ENCODE measurements around the gene KCNJ5. TPM values are rescaled to one million over a fixed set of nuclear protein-coding genes. Genes with fewer than 3 reads are reported as not detected.

The KCNJ5 gene
- total and polyA plus RNA-seq, 2 of the 4 experiments (the other 2 are of a cell fraction) = 0.07 to 0.18 TPM

DNA sequence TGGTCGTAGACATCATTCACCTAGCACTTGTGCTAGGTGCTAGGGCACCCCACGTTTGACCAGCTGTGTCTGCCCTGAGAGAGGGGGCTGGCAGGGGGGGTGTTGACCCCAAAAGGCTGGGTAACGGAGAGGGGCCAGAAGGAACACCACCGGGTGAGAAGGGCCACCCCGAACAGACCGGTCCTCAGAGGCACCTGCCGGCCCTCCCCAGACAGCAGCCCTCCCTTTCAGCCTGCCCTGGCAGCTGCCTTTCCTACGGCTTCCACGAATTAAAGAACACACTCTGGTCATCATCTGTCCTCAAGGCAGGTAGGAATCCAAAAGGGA is 977 bp upstream of the KCNJ5 start:
- no TSS peak for BruUV-seq (replicated peaks)
- Histone ChIP-seq H3K14ac (replicated peaks; ENCODE audit: low read depth, low read length) (no peak overlapping the region), H2BK15ac (ENCODE audit: low read depth, low read length) (no peak overlapping the region), H3K56ac (ENCODE audit: extremely low read depth, insufficient read depth, low read length) (no peak overlapping the region), H2AK5ac (ENCODE audit: low read depth, low read length) (no peak overlapping the region), H3K27ac (ENCODE audit: insufficient read depth, low read length) (no peak overlapping the region), H3K36me3 (ENCODE audit: control insufficient read depth, insufficient read depth, low read length) (no peaks in the 10 kb centered on the region), H3K9ac (ENCODE audit: low read depth, low read length) (no peak overlapping the region), H4K20me1 (ENCODE audit: insufficient read depth, low read length) (no peaks in the 10 kb centered on the region), H3K9me1 (ENCODE audit: insufficient read depth, low read length) (no peaks in the 10 kb centered on the region), H3K18ac (ENCODE audit: low read depth, low read length) (no peak overlapping the region), H2BK5ac (ENCODE audit: low read depth, low read length, poor library complexity, severe bottlenecking) (no peak overlapping the region), H3K9me3 (ENCODE audit: control insufficient read depth, insufficient read depth, low read length) (no peaks in the 10 kb centered on the region), H3K23ac (ENCODE audit: low read depth, low read length) (no peak overlapping the region; the same call in 1 of the 2 replicates), H4K8ac (ENCODE audit: low read depth in 2 of 2, low read length in 2 of 2) (no peak overlapping the region), H3K4me3 (ENCODE audit: insufficient read depth, low read depth, low read length) (peak overlapping the region; percentile 35), H3K4ac (ENCODE audit: low read depth, low read length) (no peak overlapping the region), H3K4me1 (ENCODE audit: control insufficient read depth, insufficient read depth, low read length) (0 out of 2 replicates have a peak, but pooled peaks cover 1% of the 10 kb centered on the region), H2AFZ (replicated peaks; ENCODE audit: low read length, poor library complexity) (peak overlapping the region; percentile 82), H3K27me3 (ENCODE audit: control insufficient read depth, insufficient read depth, low read length) (peaks cover 63% of the 10 kb centered on the region), H4K91ac (ENCODE audit: insufficient read depth, low read depth, low read length) (no peak overlapping the region), H2BK20ac (ENCODE audit: low read depth, low read length) (no peak overlapping the region), H3K79me1 (ENCODE audit: low read depth in 1 of 2, low read length in 2 of 2) (no peaks in the 10 kb centered on the region), H3K4me2 (ENCODE audit: low read depth, low read length) (peak overlapping the region; percentile 78), H2AK9ac (replicated peaks; ENCODE audit: low read depth, low read length, poor library complexity) (peak overlapping the region; percentile 29), H2BK120ac (ENCODE audit: low read depth, low read length) (no peak overlapping the region), H4K5ac (ENCODE audit: low read depth, low read length) (no peak overlapping the region)
- CTCF ChIA-PET = interaction anchor here (0.8 to 3.5 kb wide), 2 partner anchors 17 to 66 kb away, joined by 3 to 18 read pairs; no protein-coding TSS in a partner anchor
- TF ChIP-seq, protein P1, sequence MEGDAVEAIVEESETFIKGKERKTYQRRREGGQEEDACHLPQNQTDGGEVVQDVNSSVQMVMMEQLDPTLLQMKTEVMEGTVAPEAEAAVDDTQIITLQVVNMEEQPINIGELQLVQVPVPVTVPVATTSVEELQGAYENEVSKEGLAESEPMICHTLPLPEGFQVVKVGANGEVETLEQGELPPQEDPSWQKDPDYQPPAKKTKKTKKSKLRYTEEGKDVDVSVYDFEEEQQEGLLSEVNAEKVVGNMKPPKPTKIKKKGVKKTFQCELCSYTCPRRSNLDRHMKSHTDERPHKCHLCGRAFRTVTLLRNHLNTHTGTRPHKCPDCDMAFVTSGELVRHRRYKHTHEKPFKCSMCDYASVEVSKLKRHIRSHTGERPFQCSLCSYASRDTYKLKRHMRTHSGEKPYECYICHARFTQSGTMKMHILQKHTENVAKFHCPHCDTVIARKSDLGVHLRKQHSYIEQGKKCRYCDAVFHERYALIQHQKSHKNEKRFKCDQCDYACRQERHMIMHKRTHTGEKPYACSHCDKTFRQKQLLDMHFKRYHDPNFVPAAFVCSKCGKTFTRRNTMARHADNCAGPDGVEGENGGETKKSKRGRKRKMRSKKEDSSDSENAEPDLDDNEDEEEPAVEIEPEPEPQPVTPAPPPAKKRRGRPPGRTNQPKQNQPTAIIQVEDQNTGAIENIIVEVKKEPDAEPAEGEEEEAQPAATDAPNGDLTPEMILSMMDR (conservative IDR thresholded peaks at IDR 0.05; ENCODE audit: low read depth, low read length) = no peak
- TF ChIP-seq RAD21 (IDR thresholded peaks at IDR 0.05; ENCODE audit: low read length) (no peak), MXI1 (IDR thresholded peaks at IDR 0.05; ENCODE audit: borderline replicate concordance, low read depth, low read length) (no peak), MAZ (IDR thresholded peaks at IDR 0.05; ENCODE audit: borderline replicate concordance, low read depth, low read length) (no peak), CHD1 (IDR thresholded peaks at IDR 0.05; ENCODE audit: low read depth, low read length) (no peak), CEBPB (IDR thresholded peaks at IDR 0.05; ENCODE audit: low read depth, low read length) (no peak), NFE2L2 (IDR thresholded peaks at IDR 0.05; ENCODE audit: low read depth, low read length) (no peak), MAFK (IDR thresholded peaks at IDR 0.05; ENCODE audit: low read depth, low read length) (no peak), RCOR1 (IDR thresholded peaks at IDR 0.05; ENCODE audit: insufficient replicate concordance, low read length) (no peak), RFX5 (IDR thresholded peaks at IDR 0.05; ENCODE audit: low read depth, low read length) (no peak), BHLHE40 (IDR thresholded peaks at IDR 0.05; ENCODE audit: low read depth, low read length) (no peak), POLR2A (IDR thresholded peaks at IDR 0.05; ENCODE audit: low read depth, low read length) (no peak), FOS (IDR thresholded peaks at IDR 0.05; ENCODE audit: low read depth, low read length) (no peak), SMC3 (IDR thresholded peaks at IDR 0.05; ENCODE audit: low read depth, low read length) (no peak)
- TF ChIP-seq, protein P2, sequence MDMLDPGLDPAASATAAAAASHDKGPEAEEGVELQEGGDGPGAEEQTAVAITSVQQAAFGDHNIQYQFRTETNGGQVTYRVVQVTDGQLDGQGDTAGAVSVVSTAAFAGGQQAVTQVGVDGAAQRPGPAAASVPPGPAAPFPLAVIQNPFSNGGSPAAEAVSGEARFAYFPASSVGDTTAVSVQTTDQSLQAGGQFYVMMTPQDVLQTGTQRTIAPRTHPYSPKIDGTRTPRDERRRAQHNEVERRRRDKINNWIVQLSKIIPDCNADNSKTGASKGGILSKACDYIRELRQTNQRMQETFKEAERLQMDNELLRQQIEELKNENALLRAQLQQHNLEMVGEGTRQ (IDR thresholded peaks at IDR 0.05; ENCODE audit: low read depth, low read length) = no peak
- TF ChIP-seq, protein P3, sequence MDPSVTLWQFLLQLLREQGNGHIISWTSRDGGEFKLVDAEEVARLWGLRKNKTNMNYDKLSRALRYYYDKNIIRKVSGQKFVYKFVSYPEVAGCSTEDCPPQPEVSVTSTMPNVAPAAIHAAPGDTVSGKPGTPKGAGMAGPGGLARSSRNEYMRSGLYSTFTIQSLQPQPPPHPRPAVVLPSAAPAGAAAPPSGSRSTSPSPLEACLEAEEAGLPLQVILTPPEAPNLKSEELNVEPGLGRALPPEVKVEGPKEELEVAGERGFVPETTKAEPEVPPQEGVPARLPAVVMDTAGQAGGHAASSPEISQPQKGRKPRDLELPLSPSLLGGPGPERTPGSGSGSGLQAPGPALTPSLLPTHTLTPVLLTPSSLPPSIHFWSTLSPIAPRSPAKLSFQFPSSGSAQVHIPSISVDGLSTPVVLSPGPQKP (IDR thresholded peaks at IDR 0.05; ENCODE audit: borderline replicate concordance, low read depth, low read length) = no peak
- DNase-seq = no peak
- no peak for ATAC-seq (ENCODE audit: low read depth)
- 10% methylated on average over 2 of the region's 9 CpGs; no CpG with 5 or more reads in 1 of the 2 experiments for WGBS, 2 experiments (ENCODE audit: extremely low coverage in 2 of 2, insufficient read length in 1 of 2)
- intact Hi-C loops (cut with micrococcal nuclease) (no loop called here), in situ Hi-C loops (cut with MboI; ENCODE audit: low sequenced_read_pairs) (no loop called here), dilution Hi-C loops (cut with HindIII; ENCODE audit: low sequenced_read_pairs, unreplicated experiment) (no loop called here)
- POLR2A ChIA-PET (ENCODE audit: unreplicated experiment) = no interaction called here
